Endothelial cell of umbilical vein (primary cell): ENCODE data around the gene KCNAB2.

Experiments used
- EZH2 ChIP-seq: IDR thresholded peaks from 2 replicates; pipeline ENCODE4 v1.6.1; 2012; ENCODE audit warnings: borderline replicate concordance, low read depth, mild to moderate bottlenecking, moderate library complexity, low read length, inconsistent platforms; ENCODE audit not compliant: severe bottlenecking
- FOS ChIP-seq: IDR thresholded peaks from 2 replicates; pipeline ENCODE4 v1.6.1; 2011; ENCODE audit warnings: mild to moderate bottlenecking, low read length, moderate library complexity, borderline replicate concordance; ENCODE audit not compliant: insufficient read depth
- GATA2 ChIP-seq: IDR thresholded peaks from 2 replicates; pipeline ENCODE4 v1.7.0; 2011; ENCODE audit warnings: low read depth, mild to moderate bottlenecking, moderate library complexity, mixed read lengths, low read length; ENCODE audit not compliant: insufficient read length, insufficient read depth
- POLR2A ChIP-seq: IDR thresholded peaks from 2 replicates; pipeline ENCODE4 v1.6.1; 2012; ENCODE audit warnings: low read depth, mild to moderate bottlenecking, control low read depth, low read length
- POLR2AphosphoS5 ChIP-seq: IDR thresholded peaks from 2 replicates; pipeline ENCODE4 v1.6.1; 2012; ENCODE audit warnings: low read depth, mild to moderate bottlenecking, control low read depth, low read length, moderate library complexity; ENCODE audit not compliant: insufficient read depth
- TF ChIP-seq, protein P1 (sequence below), 2 donors: IDR thresholded peaks; 1 replicate in 1 of 2; 2 replicates in 1 of 2; pipeline ENCODE4 v1.5.1; 2011; ENCODE audit warnings: low read length in 2 of 2, mild to moderate bottlenecking in 2 of 2, moderate library complexity in 2 of 2, control low read depth in 1 of 2, inconsistent platforms in 1 of 2, low read depth in 1 of 2; ENCODE audit not compliant: insufficient read depth in 1 of 2; ENCODE audit errors: extremely low read depth in 1 of 2

- TF ChIP-seq, protein P1, sequence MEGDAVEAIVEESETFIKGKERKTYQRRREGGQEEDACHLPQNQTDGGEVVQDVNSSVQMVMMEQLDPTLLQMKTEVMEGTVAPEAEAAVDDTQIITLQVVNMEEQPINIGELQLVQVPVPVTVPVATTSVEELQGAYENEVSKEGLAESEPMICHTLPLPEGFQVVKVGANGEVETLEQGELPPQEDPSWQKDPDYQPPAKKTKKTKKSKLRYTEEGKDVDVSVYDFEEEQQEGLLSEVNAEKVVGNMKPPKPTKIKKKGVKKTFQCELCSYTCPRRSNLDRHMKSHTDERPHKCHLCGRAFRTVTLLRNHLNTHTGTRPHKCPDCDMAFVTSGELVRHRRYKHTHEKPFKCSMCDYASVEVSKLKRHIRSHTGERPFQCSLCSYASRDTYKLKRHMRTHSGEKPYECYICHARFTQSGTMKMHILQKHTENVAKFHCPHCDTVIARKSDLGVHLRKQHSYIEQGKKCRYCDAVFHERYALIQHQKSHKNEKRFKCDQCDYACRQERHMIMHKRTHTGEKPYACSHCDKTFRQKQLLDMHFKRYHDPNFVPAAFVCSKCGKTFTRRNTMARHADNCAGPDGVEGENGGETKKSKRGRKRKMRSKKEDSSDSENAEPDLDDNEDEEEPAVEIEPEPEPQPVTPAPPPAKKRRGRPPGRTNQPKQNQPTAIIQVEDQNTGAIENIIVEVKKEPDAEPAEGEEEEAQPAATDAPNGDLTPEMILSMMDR (IDR thresholded peaks at IDR 0.05; ENCODE audit: extremely low read depth in 1 of 2, insufficient read depth in 1 of 2, low read depth in 1 of 2, low read length in 2 of 2): no peak
- no peak for TF ChIP-seq POLR2A
- no peak for TF ChIP-seq FOS
- TF ChIP-seq POLR2AphosphoS5: no peak
- no peak for TF ChIP-seq GATA2
- TF ChIP-seq EZH2: no peak
Observed at GRCh38 chr1:6127587-6128163, 82.0 kb downstream of the KCNAB2 start.
